ENCODE results near the gene GAGE1. TPM values are rescaled to one million over a fixed set of nuclear protein-coding genes. Genes with fewer than 3 reads are reported as not detected.

The GAGE1 gene
- total and polyA plus RNA-seq, 9 of the 15 experiments (the other 6 are each of a cell fraction or from before 2014, with no cell fraction given): 204 to 1,651 (median 472) TPM

DNA sequence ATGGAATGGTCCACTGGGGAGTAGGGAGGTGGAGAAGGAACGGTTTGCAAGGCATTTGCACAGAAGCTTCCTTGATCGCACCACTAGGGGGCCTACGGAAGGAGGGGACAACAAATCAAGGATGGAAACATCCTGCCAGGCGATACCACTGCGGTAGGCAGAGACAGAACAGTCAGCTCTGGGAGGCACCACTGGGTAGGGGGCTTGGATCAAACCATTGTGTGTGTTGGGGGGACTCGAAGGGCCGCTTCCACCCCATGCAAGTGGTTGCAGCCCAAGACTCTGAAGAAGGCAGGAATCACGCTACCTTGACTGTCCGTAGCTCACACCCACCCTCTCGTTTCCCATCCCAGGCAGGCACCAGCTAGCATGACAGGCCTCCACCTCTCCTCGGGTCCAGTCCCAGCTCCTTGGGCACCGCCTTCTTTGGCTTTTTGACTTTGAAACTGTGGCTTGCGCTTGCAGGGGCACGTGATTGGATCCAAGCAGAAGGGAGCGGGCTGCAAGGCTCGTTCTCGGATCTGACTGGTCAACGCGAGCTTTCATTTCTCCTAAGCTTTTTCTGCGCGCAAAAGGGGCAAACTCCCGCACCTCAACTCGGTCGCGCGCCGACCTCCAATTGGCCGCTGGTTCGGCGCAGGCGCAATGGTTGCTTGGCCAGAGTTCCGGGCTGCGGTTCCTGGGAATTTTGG lies 28.4 kb downstream of the GAGE1 start (continued):
- TF ChIP-seq, protein P1, sequence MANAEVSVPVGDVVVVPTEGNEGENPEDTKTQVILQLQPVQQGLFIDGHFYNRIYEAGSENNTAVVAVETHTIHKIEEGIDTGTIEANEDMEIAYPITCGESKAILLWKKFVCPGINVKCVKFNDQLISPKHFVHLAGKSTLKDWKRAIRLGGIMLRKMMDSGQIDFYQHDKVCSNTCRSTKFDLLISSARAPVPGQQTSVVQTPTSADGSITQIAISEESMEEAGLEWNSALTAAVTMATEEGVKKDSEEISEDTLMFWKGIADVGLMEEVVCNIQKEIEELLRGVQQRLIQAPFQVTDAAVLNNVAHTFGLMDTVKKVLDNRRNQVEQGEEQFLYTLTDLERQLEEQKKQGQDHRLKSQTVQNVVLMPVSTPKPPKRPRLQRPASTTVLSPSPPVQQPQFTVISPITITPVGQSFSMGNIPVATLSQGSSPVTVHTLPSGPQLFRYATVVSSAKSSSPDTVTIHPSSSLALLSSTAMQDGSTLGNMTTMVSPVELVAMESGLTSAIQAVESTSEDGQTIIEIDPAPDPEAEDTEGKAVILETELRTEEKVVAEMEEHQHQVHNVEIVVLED (CRISPR knock-in tag; IDR thresholded peaks at IDR 0.05): no peak
- no peak for TF ChIP-seq ZNF780A (CRISPR knock-in tag; IDR thresholded peaks at IDR 0.05)
- TF ChIP-seq CTBP1 (IDR thresholded peaks at IDR 0.05; ENCODE audit: borderline replicate concordance): peak; percentile 43; the same call in 1 of the 2 replicates
- TF ChIP-seq, protein P2, sequence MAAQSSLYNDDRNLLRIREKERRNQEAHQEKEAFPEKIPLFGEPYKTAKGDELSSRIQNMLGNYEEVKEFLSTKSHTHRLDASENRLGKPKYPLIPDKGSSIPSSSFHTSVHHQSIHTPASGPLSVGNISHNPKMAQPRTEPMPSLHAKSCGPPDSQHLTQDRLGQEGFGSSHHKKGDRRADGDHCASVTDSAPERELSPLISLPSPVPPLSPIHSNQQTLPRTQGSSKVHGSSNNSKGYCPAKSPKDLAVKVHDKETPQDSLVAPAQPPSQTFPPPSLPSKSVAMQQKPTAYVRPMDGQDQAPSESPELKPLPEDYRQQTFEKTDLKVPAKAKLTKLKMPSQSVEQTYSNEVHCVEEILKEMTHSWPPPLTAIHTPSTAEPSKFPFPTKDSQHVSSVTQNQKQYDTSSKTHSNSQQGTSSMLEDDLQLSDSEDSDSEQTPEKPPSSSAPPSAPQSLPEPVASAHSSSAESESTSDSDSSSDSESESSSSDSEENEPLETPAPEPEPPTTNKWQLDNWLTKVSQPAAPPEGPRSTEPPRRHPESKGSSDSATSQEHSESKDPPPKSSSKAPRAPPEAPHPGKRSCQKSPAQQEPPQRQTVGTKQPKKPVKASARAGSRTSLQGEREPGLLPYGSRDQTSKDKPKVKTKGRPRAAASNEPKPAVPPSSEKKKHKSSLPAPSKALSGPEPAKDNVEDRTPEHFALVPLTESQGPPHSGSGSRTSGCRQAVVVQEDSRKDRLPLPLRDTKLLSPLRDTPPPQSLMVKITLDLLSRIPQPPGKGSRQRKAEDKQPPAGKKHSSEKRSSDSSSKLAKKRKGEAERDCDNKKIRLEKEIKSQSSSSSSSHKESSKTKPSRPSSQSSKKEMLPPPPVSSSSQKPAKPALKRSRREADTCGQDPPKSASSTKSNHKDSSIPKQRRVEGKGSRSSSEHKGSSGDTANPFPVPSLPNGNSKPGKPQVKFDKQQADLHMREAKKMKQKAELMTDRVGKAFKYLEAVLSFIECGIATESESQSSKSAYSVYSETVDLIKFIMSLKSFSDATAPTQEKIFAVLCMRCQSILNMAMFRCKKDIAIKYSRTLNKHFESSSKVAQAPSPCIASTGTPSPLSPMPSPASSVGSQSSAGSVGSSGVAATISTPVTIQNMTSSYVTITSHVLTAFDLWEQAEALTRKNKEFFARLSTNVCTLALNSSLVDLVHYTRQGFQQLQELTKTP (IDR thresholded peaks at IDR 0.05; ENCODE audit: low read depth in 1 of 2, partially characterized antibody in 2 of 2): no peak
- no peak for TF ChIP-seq ZNF354B (CRISPR knock-in tag; IDR thresholded peaks at IDR 0.05)
- TF ChIP-seq KLF1 (tag; IDR thresholded peaks at IDR 0.05): no peak
- TF ChIP-seq TEAD4 (IDR thresholded peaks at IDR 0.05; ENCODE audit: low read length): no peak
- no peak for TF ChIP-seq TEAD4 (CRISPR knock-in tag; IDR thresholded peaks at IDR 0.05; ENCODE audit: borderline replicate concordance)
- TF ChIP-seq ZKSCAN8 (CRISPR knock-in tag; IDR thresholded peaks at IDR 0.05): no peak
- no peak for TF ChIP-seq NR2C2 (CRISPR knock-in tag; IDR thresholded peaks at IDR 0.05)
- TF ChIP-seq NR2C2 (tag; IDR thresholded peaks at IDR 0.05): no peak
- TF ChIP-seq ZNF551 (CRISPR knock-in tag; IDR thresholded peaks at IDR 0.05): no peak
- TF ChIP-seq MAZ (CRISPR knock-in tag; conservative IDR thresholded peaks at IDR 0.05 in 1 of 2, IDR thresholded peaks at IDR 0.05 in 1 of 2): no peak
- no peak for TF ChIP-seq KLF6 (CRISPR knock-in tag; IDR thresholded peaks at IDR 0.05; ENCODE audit: borderline replicate concordance)
- TF ChIP-seq, protein P3, sequence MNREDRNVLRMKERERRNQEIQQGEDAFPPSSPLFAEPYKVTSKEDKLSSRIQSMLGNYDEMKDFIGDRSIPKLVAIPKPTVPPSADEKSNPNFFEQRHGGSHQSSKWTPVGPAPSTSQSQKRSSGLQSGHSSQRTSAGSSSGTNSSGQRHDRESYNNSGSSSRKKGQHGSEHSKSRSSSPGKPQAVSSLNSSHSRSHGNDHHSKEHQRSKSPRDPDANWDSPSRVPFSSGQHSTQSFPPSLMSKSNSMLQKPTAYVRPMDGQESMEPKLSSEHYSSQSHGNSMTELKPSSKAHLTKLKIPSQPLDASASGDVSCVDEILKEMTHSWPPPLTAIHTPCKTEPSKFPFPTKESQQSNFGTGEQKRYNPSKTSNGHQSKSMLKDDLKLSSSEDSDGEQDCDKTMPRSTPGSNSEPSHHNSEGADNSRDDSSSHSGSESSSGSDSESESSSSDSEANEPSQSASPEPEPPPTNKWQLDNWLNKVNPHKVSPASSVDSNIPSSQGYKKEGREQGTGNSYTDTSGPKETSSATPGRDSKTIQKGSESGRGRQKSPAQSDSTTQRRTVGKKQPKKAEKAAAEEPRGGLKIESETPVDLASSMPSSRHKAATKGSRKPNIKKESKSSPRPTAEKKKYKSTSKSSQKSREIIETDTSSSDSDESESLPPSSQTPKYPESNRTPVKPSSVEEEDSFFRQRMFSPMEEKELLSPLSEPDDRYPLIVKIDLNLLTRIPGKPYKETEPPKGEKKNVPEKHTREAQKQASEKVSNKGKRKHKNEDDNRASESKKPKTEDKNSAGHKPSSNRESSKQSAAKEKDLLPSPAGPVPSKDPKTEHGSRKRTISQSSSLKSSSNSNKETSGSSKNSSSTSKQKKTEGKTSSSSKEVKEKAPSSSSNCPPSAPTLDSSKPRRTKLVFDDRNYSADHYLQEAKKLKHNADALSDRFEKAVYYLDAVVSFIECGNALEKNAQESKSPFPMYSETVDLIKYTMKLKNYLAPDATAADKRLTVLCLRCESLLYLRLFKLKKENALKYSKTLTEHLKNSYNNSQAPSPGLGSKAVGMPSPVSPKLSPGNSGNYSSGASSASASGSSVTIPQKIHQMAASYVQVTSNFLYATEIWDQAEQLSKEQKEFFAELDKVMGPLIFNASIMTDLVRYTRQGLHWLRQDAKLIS (CRISPR knock-in tag; IDR thresholded peaks at IDR 0.05): no peak
- no peak for TF ChIP-seq KDM4B (IDR thresholded peaks at IDR 0.05; ENCODE audit: borderline replicate concordance in 2 of 2, low read depth in 1 of 2)
- TF ChIP-seq, protein P4, sequence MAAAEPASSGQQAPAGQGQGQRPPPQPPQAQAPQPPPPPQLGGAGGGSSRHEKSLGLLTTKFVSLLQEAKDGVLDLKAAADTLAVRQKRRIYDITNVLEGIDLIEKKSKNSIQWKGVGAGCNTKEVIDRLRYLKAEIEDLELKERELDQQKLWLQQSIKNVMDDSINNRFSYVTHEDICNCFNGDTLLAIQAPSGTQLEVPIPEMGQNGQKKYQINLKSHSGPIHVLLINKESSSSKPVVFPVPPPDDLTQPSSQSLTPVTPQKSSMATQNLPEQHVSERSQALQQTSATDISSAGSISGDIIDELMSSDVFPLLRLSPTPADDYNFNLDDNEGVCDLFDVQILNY (CRISPR knock-in tag; IDR thresholded peaks at IDR 0.05): no peak

Data from K562 (cell line).